Calu3 (cell line): ENCODE measurements around the gene PAK5. TPM values are rescaled to one million over a fixed set of nuclear protein-coding genes. Genes with fewer than 3 reads are reported as not detected.

Source experiments
- BruUV-seq: library from RNA; stranded (reverse); fragments of 400-500 nt; replicated peaks from 2 replicates; lab custom pipeline; 2021; lab: Mats Ljungman, UMichigan
- CTCF ChIA-PET: fragments of 300-600 bp; sonication (Branson Sonifier 250); formaldehyde crosslinking; loops from one replicate; lab custom pipeline; 2022; ENCODE audit warnings: antibody characterized with exemption; lab: Charles Lee
- DNase-seq: peaks from one replicate; pipeline ENCODE4 v3.0.0; 2022
- H3K27ac Mint-ChIP-seq: one replicate; pipeline ENCODE4 v1.8.0; 2022; ENCODE audit warnings: mixed read lengths; ENCODE audit not compliant: unreplicated experiment
- H3K27me3 Mint-ChIP-seq: one replicate; pipeline ENCODE4 v1.8.0; 2022; ENCODE audit warnings: mixed read lengths; ENCODE audit not compliant: unreplicated experiment
- H3K36me3 Mint-ChIP-seq: one replicate; pipeline ENCODE4 v1.8.0; 2022; ENCODE audit warnings: mild to moderate bottlenecking, moderate library complexity, mixed read lengths; ENCODE audit not compliant: insufficient read depth, unreplicated experiment
- H3K4me1 Mint-ChIP-seq: one replicate; pipeline ENCODE4 v1.8.0; 2022; ENCODE audit warnings: mild to moderate bottlenecking, low read depth, mixed read lengths; ENCODE audit not compliant: unreplicated experiment
- H3K4me3 Mint-ChIP-seq: one replicate; pipeline ENCODE4 v1.8.0; 2022; ENCODE audit warnings: mild to moderate bottlenecking, low read depth, moderate library complexity, mixed read lengths; ENCODE audit not compliant: unreplicated experiment
- H3K9me3 Mint-ChIP-seq: one replicate; pipeline ENCODE4 v1.8.0; 2022; ENCODE audit warnings: low read depth, mixed read lengths; ENCODE audit not compliant: unreplicated experiment
- intact Hi-C: fragments of 100-400 bp; cut with micrococcal nuclease; formaldehyde crosslinking; loops from one replicate; pipeline ENCODE4 v1.10.0; 2022; ENCODE audit not compliant: unreplicated experiment
- total RNA-seq: library from RNA; stranded (reverse); gene quantifications from 2 replicates; pipeline ENCODE4 v1.2.3, GENCODE V29; 2022
- TF ChIP-seq, protein P1 (sequence below): fragments of 200-600 bp; IDR thresholded peaks from one replicate; pipeline ENCODE4 v1.8.0; 2022; ENCODE audit warnings: antibody characterized with exemption; ENCODE audit not compliant: unreplicated experiment

The PAK5 gene
- total RNA-seq, 1 experiment from 2014 or later, result not detected

DNA sequence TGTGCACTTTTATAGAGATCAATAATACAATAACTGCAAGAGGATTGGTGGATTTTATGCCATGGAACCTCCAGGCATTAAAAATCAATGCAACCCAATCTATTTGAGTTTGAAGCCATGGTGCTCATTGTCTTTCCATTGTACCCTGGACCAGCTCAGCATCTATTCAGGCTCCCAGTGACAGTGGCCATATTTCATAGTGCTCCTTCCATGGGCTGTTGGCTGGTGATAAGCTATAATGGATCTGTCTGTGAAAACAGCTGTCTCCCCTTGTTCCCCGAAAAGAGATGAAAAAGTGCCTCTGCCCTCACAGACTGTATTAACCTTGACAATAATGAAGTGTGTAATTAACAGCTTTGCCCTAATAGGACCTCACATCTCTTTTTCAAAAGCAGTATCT, 250.2 kb downstream of the PAK5 start:
- Mint-ChIP-seq H3K27me3 (no peaks in the 10 kb centered on the region), H3K36me3 (no peaks in the 10 kb centered on the region), H3K27ac (no peak overlapping the region), H3K4me3 (no peak overlapping the region), H3K4me1 (peaks cover 15% of the 10 kb centered on the region), H3K9me3 (peaks cover 2% of the 10 kb centered on the region)
- CTCF ChIA-PET, result no interaction called here
- intact Hi-C loops, result no loop called here
- DNase-seq, result no peak
- TF ChIP-seq, protein P1, sequence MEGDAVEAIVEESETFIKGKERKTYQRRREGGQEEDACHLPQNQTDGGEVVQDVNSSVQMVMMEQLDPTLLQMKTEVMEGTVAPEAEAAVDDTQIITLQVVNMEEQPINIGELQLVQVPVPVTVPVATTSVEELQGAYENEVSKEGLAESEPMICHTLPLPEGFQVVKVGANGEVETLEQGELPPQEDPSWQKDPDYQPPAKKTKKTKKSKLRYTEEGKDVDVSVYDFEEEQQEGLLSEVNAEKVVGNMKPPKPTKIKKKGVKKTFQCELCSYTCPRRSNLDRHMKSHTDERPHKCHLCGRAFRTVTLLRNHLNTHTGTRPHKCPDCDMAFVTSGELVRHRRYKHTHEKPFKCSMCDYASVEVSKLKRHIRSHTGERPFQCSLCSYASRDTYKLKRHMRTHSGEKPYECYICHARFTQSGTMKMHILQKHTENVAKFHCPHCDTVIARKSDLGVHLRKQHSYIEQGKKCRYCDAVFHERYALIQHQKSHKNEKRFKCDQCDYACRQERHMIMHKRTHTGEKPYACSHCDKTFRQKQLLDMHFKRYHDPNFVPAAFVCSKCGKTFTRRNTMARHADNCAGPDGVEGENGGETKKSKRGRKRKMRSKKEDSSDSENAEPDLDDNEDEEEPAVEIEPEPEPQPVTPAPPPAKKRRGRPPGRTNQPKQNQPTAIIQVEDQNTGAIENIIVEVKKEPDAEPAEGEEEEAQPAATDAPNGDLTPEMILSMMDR, result no peak
- BruUV-seq, result no TSS peak

DNA sequence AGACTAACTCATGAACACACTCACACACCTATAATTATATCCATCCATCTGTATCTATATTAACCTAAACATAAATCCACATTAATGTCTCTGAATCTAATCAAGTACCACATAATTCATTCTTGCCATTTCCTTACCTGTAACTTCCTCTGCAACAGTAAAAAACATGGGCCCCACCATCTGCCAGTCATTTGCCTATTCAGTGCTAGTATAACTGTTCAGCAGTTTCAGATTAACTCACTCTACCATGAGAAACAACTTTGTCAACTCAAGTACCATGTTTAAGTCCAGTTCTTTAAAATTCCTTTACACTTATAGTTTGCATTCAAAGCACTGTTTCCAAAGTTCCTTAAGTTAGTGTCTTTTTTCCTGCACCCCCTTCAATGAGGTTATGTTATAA, 255.7 kb downstream of the PAK5 start:
- TF ChIP-seq, protein P1, result no peak
- intact Hi-C loops, result no loop called here
- Mint-ChIP-seq H3K4me3 (no peak overlapping the region), H3K27ac (no peak overlapping the region), H3K4me1 (no peaks in the 10 kb centered on the region), H3K9me3 (no peaks in the 10 kb centered on the region), H3K36me3 (no peaks in the 10 kb centered on the region), H3K27me3 (no peaks in the 10 kb centered on the region)
- CTCF ChIA-PET, result no interaction called here
- no peak for DNase-seq
- no TSS peak for BruUV-seq

DNA sequence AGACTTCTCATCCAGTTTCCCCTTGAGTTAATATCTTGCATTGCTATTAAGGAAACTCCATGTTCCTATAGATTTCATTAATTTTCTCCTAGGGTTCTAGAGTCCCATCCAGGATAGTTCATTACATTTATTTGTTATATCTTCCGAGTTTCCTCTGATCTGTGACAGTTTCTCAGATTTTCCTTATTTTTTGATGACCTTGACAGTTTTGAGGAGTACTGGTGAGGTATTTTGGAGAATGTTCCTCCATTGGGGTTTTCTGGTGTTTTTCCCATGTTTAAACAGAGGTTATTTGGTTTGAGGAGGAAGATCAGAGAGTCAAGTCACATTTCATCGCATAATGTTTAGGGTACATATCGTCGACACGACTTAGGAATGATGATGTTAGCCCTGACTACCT, 256.7 kb downstream of the PAK5 start:
- TF ChIP-seq, protein P1, result no peak
- H3K27ac Mint-ChIP-seq, result no peak overlapping the region
- CTCF ChIA-PET, result no interaction called here
- H3K36me3 Mint-ChIP-seq, result no peaks in the 10 kb centered on the region
- H3K4me3 Mint-ChIP-seq, result no peak overlapping the region
- peaks cover 6% of the 10 kb centered on the region for H3K4me1 Mint-ChIP-seq
- H3K9me3 Mint-ChIP-seq, result no peaks in the 10 kb centered on the region
- H3K27me3 Mint-ChIP-seq, result no peaks in the 10 kb centered on the region
- no TSS peak for BruUV-seq
- intact Hi-C loops, result no loop called here
- DNase-seq, result no peak

DNA sequence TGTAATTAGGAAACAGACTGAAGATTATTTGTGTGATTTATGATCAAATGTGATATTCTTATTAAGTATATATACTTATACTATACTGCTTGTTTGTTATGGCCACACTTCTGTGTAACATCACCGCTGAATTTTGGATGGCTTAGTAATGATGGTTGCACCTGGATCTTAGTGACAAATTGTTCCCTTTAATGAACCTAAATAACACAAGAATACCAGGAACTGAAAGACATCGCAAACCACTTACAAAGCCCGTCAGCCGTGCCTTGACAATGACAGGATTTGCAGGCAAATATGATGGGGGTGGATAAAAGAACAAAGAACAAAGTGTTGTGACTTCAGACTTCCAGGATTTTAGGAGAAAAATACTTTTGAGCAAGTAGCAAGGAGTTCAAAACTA, 257.4 kb downstream of the PAK5 start:
- intact Hi-C loops, result no loop called here
- DNase-seq, result no peak
- CTCF ChIA-PET, result no interaction called here
- Mint-ChIP-seq H3K27me3 (no peaks in the 10 kb centered on the region), H3K36me3 (no peaks in the 10 kb centered on the region), H3K9me3 (no peaks in the 10 kb centered on the region), H3K4me3 (no peak overlapping the region), H3K27ac (no peak overlapping the region), H3K4me1 (peaks cover 12% of the 10 kb centered on the region)
- TF ChIP-seq, protein P1, result no peak
- BruUV-seq, result no TSS peak

DNA sequence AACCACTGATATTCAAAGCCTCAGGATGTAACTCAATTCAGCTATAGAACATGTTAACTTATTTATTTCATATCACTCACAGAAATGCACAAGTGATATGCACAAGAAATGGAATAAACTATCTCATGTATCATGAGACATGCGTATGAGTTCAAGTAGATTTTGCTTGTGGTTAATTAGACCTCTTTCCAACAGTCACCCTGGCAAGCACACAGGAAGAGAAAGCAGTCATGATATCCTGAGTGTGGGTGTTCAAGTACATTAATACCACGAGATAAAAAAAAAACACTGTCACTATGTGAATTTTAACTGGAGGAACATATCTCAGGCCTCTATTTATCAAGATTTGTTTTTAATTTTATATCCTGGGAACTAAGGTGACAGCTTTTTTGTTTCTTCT, 260.3 kb downstream of the PAK5 start:
- Mint-ChIP-seq H3K36me3 (no peaks in the 10 kb centered on the region), H3K27me3 (no peaks in the 10 kb centered on the region), H3K9me3 (no peaks in the 10 kb centered on the region), H3K4me1 (peaks cover 20% of the 10 kb centered on the region), H3K4me3 (no peak overlapping the region), H3K27ac (no peak overlapping the region)
- DNase-seq, result no peak
- intact Hi-C loops, result no loop called here
- TF ChIP-seq, protein P1, result no peak
- CTCF ChIA-PET, result no interaction called here
- no TSS peak for BruUV-seq
